ENCODE measurements around the gene KCNS3.

DNA sequence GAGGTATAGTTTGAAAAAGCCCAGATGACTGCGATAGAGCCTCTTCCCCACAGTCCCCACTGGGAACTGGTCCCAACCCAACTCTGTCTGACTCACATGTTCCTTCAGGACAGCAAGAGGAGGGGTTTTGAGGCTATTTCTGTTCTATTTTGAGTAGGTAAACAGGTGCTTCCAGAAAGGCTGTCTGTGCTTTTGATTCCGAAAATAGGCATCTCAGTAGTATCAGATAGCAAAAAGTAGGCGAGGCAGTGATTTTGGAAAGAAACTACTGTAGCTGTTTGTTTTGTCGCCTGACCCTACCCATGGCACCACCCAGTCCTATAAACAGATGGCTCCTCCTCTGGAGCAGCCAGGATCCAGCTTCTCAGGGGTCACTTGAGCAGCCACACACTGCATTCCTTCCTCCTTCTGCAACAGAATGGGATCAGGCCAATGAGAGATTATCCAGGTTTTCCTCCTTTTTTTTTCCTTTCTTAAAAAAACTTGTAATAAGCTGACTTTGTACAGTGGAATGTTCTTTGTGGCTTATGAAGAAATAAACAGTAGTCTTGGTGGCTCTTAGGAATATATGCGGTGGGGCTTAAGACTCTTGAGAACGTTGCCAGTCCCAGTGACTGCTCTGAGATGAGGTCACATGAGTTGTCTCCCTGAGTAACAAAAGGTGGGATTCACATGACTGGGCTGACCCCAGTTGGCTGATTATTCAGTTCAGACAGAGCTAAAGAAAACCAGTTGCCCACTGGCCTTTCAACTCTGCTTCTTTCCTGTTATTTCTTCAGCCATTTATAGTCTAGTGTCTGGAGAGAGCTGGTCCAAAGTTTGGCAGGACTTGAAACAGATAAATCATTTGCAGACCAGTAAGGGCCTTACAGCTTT lies 98.6 kb downstream of the KCNS3 start:
- TF ChIP-seq, protein P1, sequence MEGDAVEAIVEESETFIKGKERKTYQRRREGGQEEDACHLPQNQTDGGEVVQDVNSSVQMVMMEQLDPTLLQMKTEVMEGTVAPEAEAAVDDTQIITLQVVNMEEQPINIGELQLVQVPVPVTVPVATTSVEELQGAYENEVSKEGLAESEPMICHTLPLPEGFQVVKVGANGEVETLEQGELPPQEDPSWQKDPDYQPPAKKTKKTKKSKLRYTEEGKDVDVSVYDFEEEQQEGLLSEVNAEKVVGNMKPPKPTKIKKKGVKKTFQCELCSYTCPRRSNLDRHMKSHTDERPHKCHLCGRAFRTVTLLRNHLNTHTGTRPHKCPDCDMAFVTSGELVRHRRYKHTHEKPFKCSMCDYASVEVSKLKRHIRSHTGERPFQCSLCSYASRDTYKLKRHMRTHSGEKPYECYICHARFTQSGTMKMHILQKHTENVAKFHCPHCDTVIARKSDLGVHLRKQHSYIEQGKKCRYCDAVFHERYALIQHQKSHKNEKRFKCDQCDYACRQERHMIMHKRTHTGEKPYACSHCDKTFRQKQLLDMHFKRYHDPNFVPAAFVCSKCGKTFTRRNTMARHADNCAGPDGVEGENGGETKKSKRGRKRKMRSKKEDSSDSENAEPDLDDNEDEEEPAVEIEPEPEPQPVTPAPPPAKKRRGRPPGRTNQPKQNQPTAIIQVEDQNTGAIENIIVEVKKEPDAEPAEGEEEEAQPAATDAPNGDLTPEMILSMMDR (conservative IDR thresholded peaks at IDR 0.05; ENCODE audit: low read length), result no peak
- TF ChIP-seq EZH2phosphoT487 (IDR thresholded peaks at IDR 0.05; ENCODE audit: borderline replicate concordance, low read depth, low read length), result no peak
